ENCODE data around the gene PLA2G4D. TPM values are rescaled to one million over a fixed set of nuclear protein-coding genes. Genes with fewer than 3 reads are reported as not detected.

Gene PLA2G4D
- total RNA-seq, 1 experiment from 2014 or later, result 0.34 TPM

DNA sequence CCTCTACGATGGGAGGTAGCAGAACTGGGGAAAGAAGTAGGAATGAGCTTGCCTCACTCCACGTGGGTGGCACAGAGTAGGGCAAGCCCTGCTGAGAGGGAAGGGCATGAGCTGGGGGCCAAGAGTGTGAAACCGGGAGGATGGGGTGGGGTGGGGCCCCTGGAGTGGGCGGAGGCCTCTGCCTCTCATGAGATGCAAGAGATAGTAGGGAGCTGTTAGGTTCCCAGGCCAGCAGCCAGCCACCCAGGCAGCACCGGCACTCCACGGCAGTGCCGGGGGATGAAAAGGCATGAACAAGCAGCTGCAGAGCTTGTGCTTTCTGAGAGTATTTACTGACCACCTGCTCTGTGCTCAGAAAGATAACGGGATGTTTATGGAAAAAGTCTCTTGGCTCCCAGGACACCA, 49.1 kb downstream of the PLA2G4D start:
- Histone ChIP-seq H3K79me2 (ENCODE audit: insufficient read depth, low read length) (no peaks in the 10 kb centered on the region), H3K9me2 (ENCODE audit: insufficient read depth) (no peaks in the 10 kb centered on the region), H3K36me3 (ENCODE audit: control insufficient read depth in 1 of 2, insufficient read depth in 2 of 2, low read length in 2 of 2) (no peaks in the 10 kb centered on the region), H4K20me1 (ENCODE audit: insufficient read depth) (no peaks in the 10 kb centered on the region), H3K9me3 (ENCODE audit: control insufficient read depth in 1 of 2, insufficient read depth in 1 of 2, low read depth in 1 of 2, low read length in 2 of 2) (no peaks in the 10 kb centered on the region), H3K9ac (ENCODE audit: low read length) (no peak overlapping the region), H3K4me2 (ENCODE audit: low read length) (no peak overlapping the region), H3K4me1 (ENCODE audit: control insufficient read depth in 1 of 2, insufficient read depth in 2 of 2, low read length in 2 of 2) (no peaks in the 10 kb centered on the region), H3K4me3 (replicated peaks in 1 of 2; ENCODE audit: low read depth in 1 of 2, low read length in 2 of 2) (no peak overlapping the region), H2AFZ (ENCODE audit: low read depth, low read length, poor library complexity, severe bottlenecking) (no peak overlapping the region), H3K27ac (ENCODE audit: low read depth, low read length) (no peak overlapping the region), H3K27me3 (ENCODE audit: insufficient read depth, low read length) (no peaks in the 10 kb centered on the region)
- intact Hi-C loops (cut with micrococcal nuclease), result no loop called here
- TF ChIP-seq EZH2phosphoT487 (IDR thresholded peaks at IDR 0.05; ENCODE audit: borderline replicate concordance) (no peak), POLR2A (IDR thresholded peaks at IDR 0.05; ENCODE audit: borderline replicate concordance, extremely low read depth, insufficient read depth, insufficient read length) (no peak), FOSL1 (IDR thresholded peaks at IDR 0.05; ENCODE audit: low read depth) (no peak), EGR1 (IDR thresholded peaks at IDR 0.05; ENCODE audit: low read depth) (no peak), EZH2 (IDR thresholded peaks at IDR 0.05) (no peak), RAD21 (IDR thresholded peaks at IDR 0.05; ENCODE audit: low read depth) (no peak), YY1 (IDR thresholded peaks at IDR 0.05; ENCODE audit: extremely low read depth, insufficient replicate concordance, low read depth, low read length) (no peak), SIN3A (IDR thresholded peaks at IDR 0.05; ENCODE audit: low read depth) (no peak), ZNF274 (IDR thresholded peaks at IDR 0.05; ENCODE audit: low read depth, low read length) (no peak), SP1 (IDR thresholded peaks at IDR 0.05; ENCODE audit: low read depth) (no peak), SRF (IDR thresholded peaks at IDR 0.05; ENCODE audit: low read depth) (no peak), TCF7L2 (IDR thresholded peaks at IDR 0.05; ENCODE audit: borderline replicate concordance, extremely low read depth, insufficient read depth, insufficient read length) (no peak), CBX3 (IDR thresholded peaks at IDR 0.05; ENCODE audit: low read depth) (no peak), ELF1 (IDR thresholded peaks at IDR 0.05; ENCODE audit: borderline replicate concordance, low read depth) (no peak)
- TF ChIP-seq, protein P1, sequence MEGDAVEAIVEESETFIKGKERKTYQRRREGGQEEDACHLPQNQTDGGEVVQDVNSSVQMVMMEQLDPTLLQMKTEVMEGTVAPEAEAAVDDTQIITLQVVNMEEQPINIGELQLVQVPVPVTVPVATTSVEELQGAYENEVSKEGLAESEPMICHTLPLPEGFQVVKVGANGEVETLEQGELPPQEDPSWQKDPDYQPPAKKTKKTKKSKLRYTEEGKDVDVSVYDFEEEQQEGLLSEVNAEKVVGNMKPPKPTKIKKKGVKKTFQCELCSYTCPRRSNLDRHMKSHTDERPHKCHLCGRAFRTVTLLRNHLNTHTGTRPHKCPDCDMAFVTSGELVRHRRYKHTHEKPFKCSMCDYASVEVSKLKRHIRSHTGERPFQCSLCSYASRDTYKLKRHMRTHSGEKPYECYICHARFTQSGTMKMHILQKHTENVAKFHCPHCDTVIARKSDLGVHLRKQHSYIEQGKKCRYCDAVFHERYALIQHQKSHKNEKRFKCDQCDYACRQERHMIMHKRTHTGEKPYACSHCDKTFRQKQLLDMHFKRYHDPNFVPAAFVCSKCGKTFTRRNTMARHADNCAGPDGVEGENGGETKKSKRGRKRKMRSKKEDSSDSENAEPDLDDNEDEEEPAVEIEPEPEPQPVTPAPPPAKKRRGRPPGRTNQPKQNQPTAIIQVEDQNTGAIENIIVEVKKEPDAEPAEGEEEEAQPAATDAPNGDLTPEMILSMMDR (IDR thresholded peaks at IDR 0.05 in 2 of 3, conservative IDR thresholded peaks at IDR 0.05 in 1 of 3; ENCODE audit: borderline replicate concordance in 1 of 3, insufficient read depth in 1 of 3, low read depth in 2 of 3, low read length in 2 of 3), result no peak
- TF ChIP-seq, protein P2, sequence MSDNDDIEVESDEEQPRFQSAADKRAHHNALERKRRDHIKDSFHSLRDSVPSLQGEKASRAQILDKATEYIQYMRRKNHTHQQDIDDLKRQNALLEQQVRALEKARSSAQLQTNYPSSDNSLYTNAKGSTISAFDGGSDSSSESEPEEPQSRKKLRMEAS (IDR thresholded peaks at IDR 0.05), result no peak
- TF ChIP-seq, protein P3, sequence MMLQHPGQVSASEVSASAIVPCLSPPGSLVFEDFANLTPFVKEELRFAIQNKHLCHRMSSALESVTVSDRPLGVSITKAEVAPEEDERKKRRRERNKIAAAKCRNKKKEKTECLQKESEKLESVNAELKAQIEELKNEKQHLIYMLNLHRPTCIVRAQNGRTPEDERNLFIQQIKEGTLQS (IDR thresholded peaks at IDR 0.05), result no peak
- TF ChIP-seq, protein P4, sequence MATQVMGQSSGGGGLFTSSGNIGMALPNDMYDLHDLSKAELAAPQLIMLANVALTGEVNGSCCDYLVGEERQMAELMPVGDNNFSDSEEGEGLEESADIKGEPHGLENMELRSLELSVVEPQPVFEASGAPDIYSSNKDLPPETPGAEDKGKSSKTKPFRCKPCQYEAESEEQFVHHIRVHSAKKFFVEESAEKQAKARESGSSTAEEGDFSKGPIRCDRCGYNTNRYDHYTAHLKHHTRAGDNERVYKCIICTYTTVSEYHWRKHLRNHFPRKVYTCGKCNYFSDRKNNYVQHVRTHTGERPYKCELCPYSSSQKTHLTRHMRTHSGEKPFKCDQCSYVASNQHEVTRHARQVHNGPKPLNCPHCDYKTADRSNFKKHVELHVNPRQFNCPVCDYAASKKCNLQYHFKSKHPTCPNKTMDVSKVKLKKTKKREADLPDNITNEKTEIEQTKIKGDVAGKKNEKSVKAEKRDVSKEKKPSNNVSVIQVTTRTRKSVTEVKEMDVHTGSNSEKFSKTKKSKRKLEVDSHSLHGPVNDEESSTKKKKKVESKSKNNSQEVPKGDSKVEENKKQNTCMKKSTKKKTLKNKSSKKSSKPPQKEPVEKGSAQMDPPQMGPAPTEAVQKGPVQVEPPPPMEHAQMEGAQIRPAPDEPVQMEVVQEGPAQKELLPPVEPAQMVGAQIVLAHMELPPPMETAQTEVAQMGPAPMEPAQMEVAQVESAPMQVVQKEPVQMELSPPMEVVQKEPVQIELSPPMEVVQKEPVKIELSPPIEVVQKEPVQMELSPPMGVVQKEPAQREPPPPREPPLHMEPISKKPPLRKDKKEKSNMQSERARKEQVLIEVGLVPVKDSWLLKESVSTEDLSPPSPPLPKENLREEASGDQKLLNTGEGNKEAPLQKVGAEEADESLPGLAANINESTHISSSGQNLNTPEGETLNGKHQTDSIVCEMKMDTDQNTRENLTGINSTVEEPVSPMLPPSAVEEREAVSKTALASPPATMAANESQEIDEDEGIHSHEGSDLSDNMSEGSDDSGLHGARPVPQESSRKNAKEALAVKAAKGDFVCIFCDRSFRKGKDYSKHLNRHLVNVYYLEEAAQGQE (IDR thresholded peaks at IDR 0.05; ENCODE audit: low read depth), result no peak
- POLR2A ChIA-PET, result no interaction called here
- RAD21 ChIA-PET (ENCODE audit: low non-redundant PET in 1 of 2, low total read pairs in 2 of 2, uncharacterized antibody in 2 of 2, unreplicated experiment in 2 of 2), result no interaction called here
- CTCF ChIA-PET, result no interaction called here
- BruUV-seq (replicated peaks), result no TSS peak
- DNase-seq (ENCODE audit: low read depth, low spot score) (no peak), ATAC-seq (no peak)
